ENCODE results near the gene USP12.

USP12 gene

DNA sequence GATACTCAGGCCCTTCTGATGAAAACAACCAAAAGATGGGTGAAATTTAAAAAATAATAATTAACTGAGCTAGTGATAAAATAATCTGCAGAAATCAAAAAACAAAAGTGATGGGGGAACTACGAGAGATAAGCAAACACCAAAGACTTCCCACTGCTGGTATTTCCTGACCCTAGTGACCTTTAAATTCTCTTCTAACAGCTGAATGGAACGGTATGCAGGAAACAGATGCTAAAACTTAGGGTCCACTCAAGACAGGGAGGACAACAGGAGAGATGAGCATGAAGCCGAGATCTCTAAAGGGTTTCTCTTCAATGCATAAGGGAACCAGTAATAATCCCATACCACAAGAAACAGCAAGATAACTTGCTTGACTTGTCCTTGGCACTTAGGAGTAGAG, 50.8 kb downstream of the USP12 start:
- DNase-seq (ENCODE audit: low read depth, low spot score): no peak

DNA sequence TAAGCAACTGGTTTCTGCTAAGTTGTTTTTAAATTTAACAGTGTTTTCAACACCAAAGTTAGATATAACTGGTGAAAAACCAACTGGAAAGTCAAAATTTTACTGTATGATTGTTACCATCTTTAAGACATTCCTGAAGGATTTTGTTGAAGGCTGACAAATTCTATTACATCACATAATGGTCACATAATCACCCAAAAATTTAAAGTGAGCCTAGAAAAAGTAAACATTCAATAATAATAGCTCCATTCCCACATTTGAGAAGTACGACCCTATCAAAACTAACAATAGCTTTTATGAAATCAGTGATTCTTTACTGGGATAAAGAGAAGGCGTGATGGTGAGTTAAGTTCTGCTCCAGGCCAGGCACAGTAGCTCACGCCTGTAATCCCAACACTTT, 51.6 kb downstream of the USP12 start:
- DNase-seq (ENCODE audit: low read depth, low spot score): no peak

- no peak for DNase-seq (ENCODE audit: low read depth, low spot score)
These were observed 53.1 kb downstream of the USP12 start for GRCh38 chr13:27118428-27119054.

DNA sequence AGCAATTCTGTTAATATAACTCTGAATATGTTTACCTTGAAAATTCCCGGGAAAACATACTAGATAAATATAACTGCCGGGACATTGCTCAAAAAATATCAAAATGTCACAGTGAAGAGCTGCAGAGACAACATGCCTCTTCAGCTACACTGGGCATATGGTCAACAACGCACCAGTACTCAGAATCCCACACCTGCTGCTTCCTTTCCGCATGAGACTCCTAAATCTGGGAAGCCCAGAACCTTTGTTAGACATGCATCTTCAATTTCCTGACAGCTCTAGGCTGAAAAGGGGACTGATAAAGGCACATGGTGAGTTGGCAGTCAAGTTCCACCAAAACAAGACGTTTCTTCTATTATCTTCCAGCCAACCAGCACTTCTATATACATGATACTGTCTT, 53.7 kb downstream of the USP12 start:
- DNase-seq (ENCODE audit: low read depth, low spot score): no peak

GRCh38 chr13:27117158-27117557, 54.5 kb downstream of the USP12 start:
- no peak for DNase-seq (ENCODE audit: low read depth, low spot score)

GRCh38 chr13:27113436-27113835, 58.2 kb downstream of the USP12 start:
- DNase-seq (ENCODE audit: low read depth, low spot score): no peak

DNA sequence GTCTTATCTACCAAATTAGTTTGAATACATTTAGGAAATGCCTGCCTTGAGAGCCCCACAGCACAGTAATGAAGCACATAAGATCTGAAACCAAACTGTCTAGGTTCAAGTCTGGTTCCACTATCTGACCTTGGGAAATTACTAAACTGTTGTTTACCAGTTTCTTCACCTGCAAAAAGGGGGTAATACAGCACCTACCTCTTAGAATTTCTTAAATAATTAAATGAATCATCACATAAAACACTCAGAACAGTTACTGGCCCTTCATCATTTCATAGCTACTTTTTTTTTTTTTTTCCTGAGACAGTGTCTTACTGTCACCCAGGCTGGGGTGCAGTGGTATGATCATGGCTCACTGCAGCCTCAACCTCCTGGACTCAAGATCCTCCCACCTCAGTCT, 59.6 kb downstream of the USP12 start:
- no peak for DNase-seq (ENCODE audit: low read depth, low spot score)

GRCh38 chr13:27110056-27110746, 61.4 kb downstream of the USP12 start:
- no peak for DNase-seq (ENCODE audit: low read depth, low spot score)

- DNase-seq (ENCODE audit: low read depth, low spot score): no peak
These were observed 65.5 kb downstream of the USP12 start for GRCh38 chr13:27106144-27106543.

GRCh38 chr13:27104606-27105005, 67.0 kb downstream of the USP12 start:
- no peak for DNase-seq (ENCODE audit: low read depth, low spot score)

- no peak for DNase-seq (ENCODE audit: low read depth, low spot score)
These were observed 69.8 kb downstream of the USP12 start for GRCh38 chr13:27101847-27102246.

GRCh38 chr13:27101289-27101688, 70.3 kb downstream of the USP12 start:
- DNase-seq (ENCODE audit: low read depth, low spot score): no peak

- no peak for DNase-seq (ENCODE audit: low read depth, low spot score)
These were observed 73.9 kb downstream of the USP12 start for GRCh38 chr13:27097691-27098090.

DNA sequence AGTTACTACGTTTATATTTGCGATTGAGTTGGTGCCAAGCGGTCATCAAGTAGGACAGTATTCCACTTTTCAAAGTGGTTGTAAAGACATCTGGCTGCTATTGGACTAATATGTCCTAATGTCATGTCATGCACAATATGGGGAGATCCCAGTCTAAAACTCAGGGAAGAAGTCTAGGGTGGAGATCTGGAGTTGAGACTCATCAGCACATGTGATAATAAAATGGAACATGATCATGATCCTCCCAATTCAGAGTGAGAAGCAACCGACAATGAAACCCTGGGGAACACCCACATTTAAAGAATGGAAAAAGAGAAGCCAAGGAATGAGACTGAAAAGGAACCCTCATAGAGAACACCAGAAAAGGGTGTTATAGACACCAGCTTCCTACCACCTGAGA, 80.2 kb downstream of the USP12 start:
- DNase-seq (ENCODE audit: low read depth, low spot score): no peak

DNA sequence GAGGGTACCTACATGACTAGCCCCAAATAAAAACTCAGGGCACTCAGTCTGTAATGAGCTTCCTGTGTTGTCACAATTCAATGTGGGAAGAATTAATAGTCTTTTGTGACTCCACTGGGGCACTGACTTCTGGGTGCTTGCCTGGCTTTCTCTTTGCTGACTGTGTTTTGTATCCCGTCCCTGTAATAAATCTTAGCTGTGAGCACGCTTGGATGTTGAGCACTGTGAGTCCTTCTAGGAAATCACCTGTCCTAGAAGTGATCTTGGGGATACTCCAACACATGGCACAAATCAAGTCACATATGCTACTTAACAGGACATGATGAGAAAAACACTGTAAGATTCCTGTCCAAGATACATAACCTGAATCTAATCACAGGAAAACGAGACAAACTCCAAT, 83.0 kb downstream of the USP12 start:
- no peak for DNase-seq (ENCODE audit: low read depth, low spot score)

GRCh38 chr13:27086599-27087265, 84.9 kb downstream of the USP12 start:
- no peak for DNase-seq (ENCODE audit: low read depth, low spot score)

DNA sequence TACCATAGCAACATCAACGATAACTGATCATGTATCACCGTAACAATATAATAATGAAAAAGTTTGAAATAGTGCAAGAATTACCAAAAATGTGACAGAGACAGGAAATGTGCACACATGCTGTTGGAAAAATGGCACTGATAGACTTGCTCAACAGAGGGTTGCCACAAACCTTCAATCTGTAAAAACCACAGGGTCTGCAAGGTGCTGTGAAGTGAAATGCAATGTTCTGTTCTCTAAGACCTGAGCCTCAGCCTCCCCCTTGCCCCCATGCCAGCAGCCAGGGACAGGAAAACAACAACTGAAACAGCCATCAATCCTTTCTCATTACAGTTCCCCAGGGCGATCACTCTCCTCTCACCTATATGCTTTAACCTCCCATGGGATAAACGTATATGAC, 88.4 kb downstream of the USP12 start:
- no peak for DNase-seq (ENCODE audit: low read depth, low spot score)

DNA sequence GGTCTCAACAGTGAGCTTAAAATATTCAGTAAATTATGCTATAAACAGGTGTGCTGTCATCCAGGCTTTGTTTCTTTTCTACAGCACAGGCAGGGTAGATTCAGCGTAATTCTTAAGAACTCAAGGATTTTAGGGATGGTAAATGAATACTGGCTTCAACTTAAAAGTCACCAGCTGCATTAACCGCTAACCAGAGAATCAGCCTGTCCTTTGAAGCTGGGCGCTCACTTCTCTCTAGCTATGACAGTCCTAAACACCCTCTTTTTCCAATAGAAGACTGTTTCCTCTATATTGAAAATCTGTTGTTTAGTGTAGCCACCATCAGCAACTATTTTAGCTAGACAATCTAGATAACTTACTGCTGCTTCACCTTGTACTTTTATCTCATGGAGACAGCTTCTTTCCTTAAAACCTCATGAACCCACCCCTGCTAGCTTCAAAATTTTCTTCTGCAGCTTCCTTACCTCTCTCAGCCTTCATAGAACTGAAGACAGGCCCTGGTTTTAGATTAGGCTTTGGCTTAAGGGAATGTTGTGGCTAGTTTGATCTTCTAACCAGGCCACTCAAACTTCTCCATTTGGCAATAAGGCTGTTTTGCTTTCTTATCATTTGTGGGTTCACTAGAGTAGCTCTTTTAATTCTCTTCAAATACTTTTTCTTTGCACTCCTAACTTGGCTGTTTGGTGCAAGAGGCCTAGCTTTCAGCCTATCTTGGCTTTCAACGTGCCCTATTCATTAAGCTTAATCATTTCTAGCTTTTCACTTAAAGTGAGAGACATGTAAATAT, 89.5 kb downstream of the USP12 start:
- DNase-seq (ENCODE audit: low read depth, low spot score): no peak

- DNase-seq (ENCODE audit: low read depth, low spot score): no peak
These were observed 91.3 kb downstream of the USP12 start for GRCh38 chr13:27080018-27080948.

- DNase-seq (ENCODE audit: low read depth, low spot score): peak; percentile 28
These were observed 92.1 kb downstream of the USP12 start for GRCh38 chr13:27079421-27079958.

GRCh38 chr13:27077451-27077850, 94.2 kb downstream of the USP12 start:
- DNase-seq (ENCODE audit: low read depth, low spot score): no peak

All from iPS DF 19.7 (cell line).